ENCODE results near the gene NFYC.
A peak's percentile ranks its signal among the peaks of the same experiment; 100 is the strongest.

Gene NFYC

GRCh38 chr1:40762144-40762923 is 70.8 kb downstream of the NFYC start:
- DNase-seq = no peak

DNA sequence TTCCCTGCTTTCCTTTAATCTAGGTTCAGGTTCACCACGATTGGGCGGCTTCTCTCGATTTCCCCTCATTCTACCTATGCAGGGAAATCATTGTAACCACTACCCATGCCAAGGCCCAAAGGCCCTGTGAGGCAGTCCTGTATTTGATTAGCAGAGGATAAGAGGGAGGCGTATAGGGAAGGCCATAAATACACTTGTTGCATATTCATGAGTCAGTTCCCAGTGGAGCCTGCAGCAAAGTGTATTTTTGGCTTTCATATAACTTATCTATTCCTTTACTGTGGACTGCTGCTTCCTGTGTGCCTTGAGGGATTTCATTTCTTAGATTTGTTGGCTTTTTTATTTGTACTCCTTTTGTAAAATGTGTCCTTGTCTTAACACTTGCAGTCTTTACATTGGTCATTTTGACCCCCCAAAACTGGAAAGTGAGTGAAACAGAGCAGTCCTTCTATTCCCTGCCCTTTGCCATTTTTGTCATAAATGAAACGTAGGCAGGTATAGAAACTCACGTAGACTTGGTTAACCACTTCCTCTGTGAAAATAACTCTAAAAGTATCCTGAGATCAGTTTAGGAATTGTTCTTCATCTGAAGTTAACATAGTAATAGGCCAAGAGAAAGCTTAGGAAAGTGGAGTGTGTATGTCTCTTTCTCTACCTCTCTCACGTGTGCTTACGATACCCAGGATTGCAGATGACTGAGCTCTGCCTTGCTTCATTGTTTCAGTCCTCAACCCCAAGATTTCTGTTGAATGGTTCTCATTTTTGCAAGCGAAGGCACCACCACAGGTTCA is 72.4 kb downstream of the NFYC start:
- no peak for DNase-seq

DNA sequence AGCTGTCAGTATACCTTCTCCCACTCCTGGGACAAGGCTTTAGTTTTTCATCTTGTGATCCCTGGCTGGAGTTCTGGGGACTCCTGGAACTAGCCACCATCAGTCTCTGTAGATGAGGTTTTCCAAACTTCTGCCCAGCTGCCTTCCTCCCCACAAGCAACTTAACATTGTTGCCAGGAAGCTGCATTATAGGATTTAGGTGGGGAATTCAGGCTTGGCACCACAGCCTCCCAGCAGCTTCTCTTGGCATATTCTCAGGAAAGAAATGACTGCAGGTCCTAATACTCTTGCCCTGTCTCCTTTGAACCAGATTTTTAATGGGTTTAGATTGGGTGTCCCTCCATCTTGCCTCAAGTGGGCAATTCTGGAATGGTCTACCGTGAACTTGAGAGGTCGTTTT is 73.5 kb downstream of the NFYC start:
- DNase-seq = no peak

DNA sequence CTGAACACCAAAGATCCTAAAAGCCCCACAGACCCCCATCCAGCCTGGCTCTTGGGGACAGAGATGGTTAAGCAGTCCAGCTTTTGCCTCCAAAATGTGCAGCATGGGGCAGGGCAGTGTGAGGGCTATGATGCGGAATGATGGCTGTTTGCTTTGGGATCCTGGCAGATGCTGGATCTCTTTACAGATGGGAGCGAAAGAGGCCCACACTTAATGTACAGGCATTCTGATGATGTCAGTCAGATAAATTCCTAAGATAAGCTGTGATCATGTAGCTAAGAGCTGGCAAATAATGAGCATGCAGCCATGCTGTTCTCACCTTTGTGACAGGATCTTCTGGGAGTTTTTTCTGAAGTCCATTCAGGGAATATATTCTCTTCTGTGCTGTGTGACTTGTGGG is 74.5 kb downstream of the NFYC start:
- no peak for DNase-seq

- DNase-seq = no peak
Observed at GRCh38 chr1:40766560-40766959, 75.1 kb downstream of the NFYC start.

- DNase-seq = no peak
Observed at GRCh38 chr1:40768146-40768990, 76.9 kb downstream of the NFYC start.

- DNase-seq = no peak
Observed at GRCh38 chr1:40769815-40770214, 78.3 kb downstream of the NFYC start.

DNA sequence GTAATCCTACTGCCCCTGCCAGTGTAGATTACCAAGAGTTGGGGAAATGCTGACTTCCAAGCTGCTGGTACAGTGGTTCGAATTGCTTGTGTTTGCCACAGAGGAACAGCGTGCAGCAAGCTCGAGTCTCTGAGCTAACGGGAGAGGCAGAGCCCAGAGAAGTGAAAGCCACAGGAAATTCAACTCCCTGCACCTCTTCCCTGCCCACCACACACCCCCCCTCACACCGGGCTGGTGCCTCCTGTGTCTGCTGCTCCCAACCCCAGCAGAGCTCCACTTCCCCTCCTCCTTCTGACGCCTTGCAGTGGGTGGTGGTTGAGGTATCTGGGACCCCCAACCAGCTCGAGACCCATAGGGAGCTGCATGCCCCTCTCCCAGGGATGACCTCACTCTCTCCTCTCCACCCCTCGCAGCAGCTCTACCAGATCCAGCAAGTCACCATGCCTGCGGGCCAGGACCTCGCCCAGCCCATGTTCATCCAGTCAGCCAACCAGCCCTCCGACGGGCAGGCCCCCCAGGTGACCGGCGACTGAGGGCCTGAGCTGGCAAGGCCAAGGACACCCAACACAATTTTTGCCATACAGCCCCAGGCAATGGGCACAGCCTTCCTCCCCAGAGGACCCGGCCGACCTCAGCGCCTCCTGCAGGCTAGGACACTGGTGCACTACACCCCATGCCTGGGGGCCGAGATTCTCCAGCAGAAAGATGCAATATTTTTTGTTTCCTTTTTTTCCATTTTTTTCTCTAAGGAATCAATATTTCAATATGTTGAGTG is 79.0 kb downstream of the NFYC start:
- DNase-seq = no peak

DNA sequence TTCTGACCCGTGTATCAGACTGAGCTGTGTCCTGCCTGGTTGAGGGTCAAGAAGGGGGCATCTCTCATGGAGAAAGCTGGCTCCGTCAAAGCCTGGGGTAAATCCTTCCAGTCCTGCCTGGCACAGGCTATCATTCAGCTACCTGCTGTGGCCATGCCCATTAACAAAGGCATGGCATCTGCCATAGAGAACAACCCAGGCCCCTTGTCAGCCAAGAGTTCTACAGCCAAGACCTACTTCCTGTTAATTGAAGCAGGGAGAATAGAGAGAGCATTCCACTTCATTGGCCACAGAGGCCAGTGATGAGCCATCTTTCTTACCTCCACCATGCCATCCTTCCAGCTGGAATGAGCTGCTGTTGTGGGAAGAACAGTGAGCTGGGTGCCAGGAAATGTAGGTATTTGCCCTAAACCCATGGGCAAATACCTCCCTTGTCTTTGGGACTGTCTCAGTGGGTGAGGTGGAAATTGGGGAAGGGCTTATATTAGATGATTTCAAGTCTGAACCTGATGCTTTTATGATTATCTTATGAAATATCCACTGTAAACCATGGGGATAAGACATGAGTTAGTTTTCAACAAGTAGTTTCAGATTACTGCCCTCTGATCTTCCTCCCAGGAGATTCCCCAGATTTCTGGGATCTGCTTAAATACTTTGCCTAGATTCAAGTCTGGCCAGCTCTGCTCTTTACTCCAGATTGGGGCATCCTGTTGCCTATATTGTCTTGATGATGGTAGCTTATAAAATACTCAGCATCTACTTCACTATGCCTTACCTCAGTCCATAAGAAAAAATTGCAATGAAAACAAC is 80.8 kb downstream of the NFYC start:
- no peak for DNase-seq

DNA sequence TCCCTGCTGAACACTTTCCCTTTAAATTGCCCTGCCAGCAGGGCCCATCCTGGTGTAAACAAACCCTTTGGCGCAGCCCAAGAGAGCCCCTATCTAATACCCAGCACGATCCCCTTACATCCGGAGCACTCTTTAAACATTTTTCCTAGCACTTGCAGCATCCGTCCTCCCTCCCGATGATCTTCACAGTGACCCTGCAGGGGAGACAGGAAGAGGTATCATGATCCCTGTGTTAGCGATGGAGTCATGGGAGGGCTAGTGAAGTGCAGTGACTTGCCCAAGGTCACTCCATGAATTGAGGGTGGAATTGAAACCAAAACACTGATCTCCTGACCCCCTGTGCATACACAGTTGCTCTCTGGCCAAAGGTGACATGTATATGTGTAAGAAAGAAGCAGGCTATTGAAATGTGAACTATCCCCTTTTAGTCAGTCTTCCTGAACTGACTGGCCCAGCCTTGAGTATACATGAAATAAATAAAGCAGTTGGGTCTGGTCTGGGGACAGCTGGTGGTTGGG is 82.3 kb downstream of the NFYC start:
- no peak for DNase-seq

- DNase-seq = peak; percentile 62
Observed at GRCh38 chr1:40774266-40774998, 82.9 kb downstream of the NFYC start.

DNA sequence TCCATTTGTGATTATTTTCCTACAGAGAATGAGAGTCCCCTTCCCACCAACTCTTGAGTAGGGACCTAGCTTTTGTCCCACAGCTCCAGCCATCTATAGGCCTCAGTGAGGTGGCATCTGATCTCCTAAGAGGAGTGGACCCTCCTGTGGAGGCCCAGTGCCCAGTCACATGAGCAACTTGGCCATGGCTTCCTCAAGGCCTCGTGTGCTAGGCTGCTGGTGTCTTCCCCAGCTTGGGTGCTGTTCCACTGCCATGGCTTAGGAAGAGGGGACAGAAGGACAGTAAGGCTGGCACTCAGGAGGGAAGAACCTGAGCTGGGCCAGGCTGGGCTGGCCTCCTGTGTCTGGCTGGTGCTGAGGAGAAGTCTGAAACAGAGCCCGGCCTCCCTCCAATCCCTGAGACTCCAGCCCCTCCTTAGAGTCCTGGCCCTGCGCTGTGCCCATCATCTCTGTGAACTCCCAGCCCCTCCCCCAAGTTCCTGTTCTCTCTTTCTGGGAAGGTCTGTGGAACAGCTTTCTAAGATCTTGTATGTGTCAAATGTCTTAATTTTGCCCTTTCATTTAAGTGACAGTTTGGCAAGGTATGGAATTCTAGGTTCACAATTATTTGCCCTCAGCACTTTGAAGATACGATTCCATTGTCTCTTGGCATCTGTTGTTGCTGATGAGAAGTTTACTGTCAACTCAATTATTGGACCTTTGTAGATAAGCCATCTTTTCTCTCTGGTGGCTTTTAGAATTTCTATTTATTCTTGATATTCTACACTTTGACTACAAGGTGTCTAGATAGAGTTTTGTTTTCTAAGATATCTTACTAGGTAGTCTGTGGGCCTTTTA is 85.0 kb downstream of the NFYC start:
- DNase-seq = no peak

- no peak for DNase-seq
Observed at GRCh38 chr1:40777224-40777970, 85.9 kb downstream of the NFYC start.

DNA sequence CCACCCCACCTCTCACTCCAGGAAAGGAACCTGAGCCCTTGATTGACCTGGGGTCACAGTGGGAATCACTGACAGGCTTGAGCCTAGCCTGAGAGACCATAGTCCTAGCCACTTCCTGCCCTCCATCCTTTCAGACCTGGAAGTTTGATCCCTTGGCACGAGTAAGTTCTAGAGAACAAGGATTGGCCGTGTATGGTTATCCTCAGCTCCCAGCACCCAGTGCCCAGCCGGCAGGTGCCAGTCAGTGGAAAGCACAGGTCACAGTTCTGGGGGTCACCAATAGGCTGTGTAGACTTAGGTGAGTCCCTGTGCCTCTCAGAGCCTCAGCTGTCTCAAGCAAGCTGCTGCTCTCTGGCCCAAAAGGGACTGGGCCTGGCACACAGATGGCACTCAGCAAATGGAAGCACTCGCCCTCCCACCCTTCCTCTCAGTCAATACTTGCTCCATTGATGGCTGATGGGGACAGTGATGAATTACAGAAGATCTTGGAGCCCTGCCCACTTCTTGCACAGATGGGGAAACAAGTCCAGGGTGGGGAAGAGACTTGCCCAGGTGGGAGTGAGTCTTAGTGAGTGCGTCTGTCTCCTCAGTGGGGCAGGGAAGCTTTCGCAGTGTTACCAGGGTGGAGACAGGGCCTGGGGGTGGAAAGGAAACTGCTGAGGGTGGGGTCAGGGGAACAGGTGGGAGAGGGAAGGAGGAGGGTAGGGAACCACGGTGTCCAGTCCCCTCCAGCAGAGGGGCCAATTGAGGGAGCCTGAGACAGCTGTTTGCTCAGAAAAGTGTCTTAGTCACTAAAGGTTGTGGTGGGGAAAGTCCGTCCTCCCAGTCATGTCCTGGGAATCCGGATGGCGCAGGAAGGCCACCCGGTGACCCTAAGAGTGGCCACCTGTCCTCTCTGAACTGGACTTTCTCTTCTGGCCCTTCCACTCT is 89.4 kb downstream of the NFYC start:
- DNase-seq = no peak

DNA sequence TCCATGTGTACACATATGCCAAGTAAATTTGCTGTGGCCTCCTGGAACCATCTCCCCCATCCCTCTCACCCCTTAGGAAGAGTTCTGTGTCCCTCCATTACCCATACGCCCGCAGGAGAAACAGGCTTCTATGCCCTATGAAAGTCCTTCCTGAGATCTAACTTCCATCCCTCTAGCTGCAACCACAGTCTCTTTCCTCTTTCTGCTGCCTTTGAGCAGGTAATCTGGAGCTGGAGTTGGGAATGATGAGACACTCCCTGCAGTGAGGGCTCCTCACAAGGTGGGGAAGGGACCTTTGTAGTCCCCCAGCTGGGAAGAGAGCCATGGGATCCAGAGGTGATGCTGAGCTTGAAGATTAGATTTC is 90.1 kb downstream of the NFYC start:
- DNase-seq = no peak

DNA sequence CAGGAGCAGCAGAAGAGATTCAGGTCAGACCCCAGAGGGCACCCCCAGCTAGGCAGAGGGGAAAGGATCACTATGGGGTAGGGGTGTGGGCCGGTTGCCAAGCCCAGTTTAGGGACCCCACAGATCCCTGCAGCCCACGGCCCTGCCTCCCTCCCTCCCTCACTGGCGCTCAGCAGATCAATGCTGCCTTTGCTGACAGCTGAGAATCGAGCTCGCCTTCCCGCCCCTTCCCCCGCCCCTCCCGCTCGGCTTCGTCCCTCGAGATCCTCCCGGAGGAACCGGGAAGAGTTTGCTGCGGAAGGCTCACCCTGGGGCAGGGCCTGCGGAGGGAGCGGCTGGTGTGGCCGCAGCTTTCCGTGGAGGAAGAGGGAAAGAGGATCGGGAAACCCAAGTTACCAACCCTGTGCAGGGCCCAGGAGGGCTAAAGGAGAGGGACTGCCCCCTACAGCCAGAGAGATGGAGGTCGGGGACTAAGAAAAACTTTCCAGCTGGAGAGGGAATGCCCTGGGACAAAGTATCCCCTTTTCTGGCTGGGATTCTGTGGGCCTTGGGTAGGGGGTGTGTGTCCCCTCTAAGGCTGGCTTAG is 91.0 kb downstream of the NFYC start:
- no peak for DNase-seq
